Fibroblast of lung (primary cell): Measurements from ENCODE around the gene ELMOD1.

ENCODE experiments used
- CTCF ChIP-seq, 2 donors: IDR thresholded peaks in 1 of 2; conservative IDR thresholded peaks in 1 of 2; 1 replicate in 1 of 2; 2 replicates in 1 of 2; pipeline ENCODE4 v1.5.1; 2011 to 2012; ENCODE audit warnings: low read length in 2 of 2, control low read depth in 1 of 2, inconsistent platforms in 1 of 2, low read depth in 1 of 2, mild to moderate bottlenecking in 1 of 2
- EZH2 ChIP-seq: IDR thresholded peaks from 2 replicates; pipeline ENCODE4 v1.5.1; 2012; ENCODE audit warnings: low read length, control low read depth, mild to moderate bottlenecking; ENCODE audit errors: missing control alignments

- no peak for TF ChIP-seq CTCF (conservative IDR thresholded peaks at IDR 0.05 in 1 of 2, IDR thresholded peaks at IDR 0.05 in 1 of 2; ENCODE audit: low read depth in 1 of 2, low read length in 2 of 2)
- TF ChIP-seq EZH2, result no peak
Measured at GRCh38 chr11:107666911-107667613, 76.1 kb downstream of the ELMOD1 start.
